ENCODE data around the gene CTIF. TPM values are rescaled to one million over a fixed set of nuclear protein-coding genes. Genes with fewer than 3 reads are reported as not detected.

CTIF gene
- total RNA-seq, 6 experiments from 2014 or later: 77.6 to 100 (median 79.2) TPM

- TF ChIP-seq CTCF (IDR thresholded peaks at IDR 0.05): no peak
- Mint-ChIP-seq H3K27me3 (ENCODE audit: insufficient read depth) (no peaks in the 10 kb centered on the region; the same call in 1 of the 2 replicates), H3K36me3 (ENCODE audit: low read depth) (peaks cover 25% of the 10 kb centered on the region), H3K27ac (no peak overlapping the region), H3K4me3 (no peak overlapping the region), H3K9me3 (no peaks in the 10 kb centered on the region), H3K4me1 (ENCODE audit: low read depth) (peaks cover 36% of the 10 kb centered on the region)
- no peak for DNase-seq
These were observed 58.8 kb downstream of the CTIF start for GRCh38 chr18:48597671-48598070.

- peaks cover 37% of the 10 kb centered on the region for H3K4me1 Mint-ChIP-seq (ENCODE audit: low read depth)
- DNase-seq: no peak
- H3K36me3 Mint-ChIP-seq (ENCODE audit: low read depth): peaks cover 27% of the 10 kb centered on the region
- no peaks in the 10 kb centered on the region for H3K9me3 Mint-ChIP-seq
- H3K4me3 Mint-ChIP-seq: no peak overlapping the region
- H3K27ac Mint-ChIP-seq: no peak overlapping the region
- no peak for TF ChIP-seq CTCF (IDR thresholded peaks at IDR 0.05)
- no peaks in the 10 kb centered on the region; the same call in 1 of the 2 replicates for H3K27me3 Mint-ChIP-seq (ENCODE audit: insufficient read depth)
These were observed 60.6 kb downstream of the CTIF start for GRCh38 chr18:48599391-48599790.

DNA sequence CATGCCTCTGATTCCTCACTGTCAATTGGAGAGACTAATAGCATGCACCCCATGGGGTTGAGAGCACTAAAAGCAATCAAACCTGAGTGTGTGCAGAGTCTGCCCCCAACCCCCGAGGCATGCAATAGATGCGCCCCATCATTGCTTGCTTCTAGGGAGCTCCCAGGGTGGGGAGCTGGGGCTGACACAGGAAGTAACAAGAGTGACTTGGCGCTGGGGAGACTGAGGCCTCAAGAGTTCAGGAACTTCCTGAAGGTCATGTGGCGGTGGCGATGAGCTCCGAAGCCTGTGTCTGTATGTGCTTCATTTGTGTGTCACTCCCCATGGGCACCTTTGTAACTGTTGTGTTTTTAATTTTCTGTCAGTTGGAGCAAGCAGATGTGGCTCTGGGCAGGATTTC, 61.2 kb downstream of the CTIF start:
- no peaks in the 10 kb centered on the region; the same call in 1 of the 2 replicates for H3K27me3 Mint-ChIP-seq (ENCODE audit: insufficient read depth)
- no peak overlapping the region for H3K4me3 Mint-ChIP-seq
- H3K27ac Mint-ChIP-seq: no peak overlapping the region
- peaks cover 31% of the 10 kb centered on the region for H3K36me3 Mint-ChIP-seq (ENCODE audit: low read depth)
- peaks cover 43% of the 10 kb centered on the region for H3K4me1 Mint-ChIP-seq (ENCODE audit: low read depth)
- no peak for DNase-seq
- no peaks in the 10 kb centered on the region for H3K9me3 Mint-ChIP-seq
- no peak for TF ChIP-seq CTCF (IDR thresholded peaks at IDR 0.05)

DNA sequence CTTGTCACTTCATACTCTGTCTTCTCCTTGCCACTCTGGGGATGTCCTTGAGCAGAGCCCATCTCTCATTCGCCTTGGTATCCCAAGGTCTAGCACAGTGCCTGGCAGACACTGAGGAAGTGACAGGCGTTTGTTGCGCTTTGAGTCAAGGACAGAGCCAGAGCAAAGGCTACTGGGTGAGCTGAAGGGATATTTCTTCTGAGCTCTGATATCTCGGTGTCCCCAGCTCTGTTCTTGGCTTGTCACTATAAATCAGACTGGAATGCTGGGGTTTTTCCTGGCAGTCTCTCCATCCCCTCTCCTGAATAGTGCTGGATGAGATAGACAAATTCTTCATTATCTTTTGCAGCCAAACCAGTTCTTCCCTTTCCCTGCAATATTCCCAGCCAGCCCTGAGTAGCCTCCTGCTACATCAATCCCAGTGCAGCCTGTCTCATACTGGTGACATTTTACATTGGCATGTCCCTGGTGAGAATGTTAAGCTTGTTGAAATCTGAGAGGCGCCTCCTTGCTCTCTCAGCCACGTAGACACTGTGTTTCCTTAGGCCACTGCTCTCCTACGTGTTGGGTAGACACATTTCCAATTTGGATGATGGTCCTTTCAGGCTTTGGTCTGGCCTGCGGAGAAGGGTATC, 61.7 kb downstream of the CTIF start:
- H3K4me3 Mint-ChIP-seq: no peak overlapping the region
- no peak for TF ChIP-seq CTCF (IDR thresholded peaks at IDR 0.05)
- peaks cover 48% of the 10 kb centered on the region for H3K4me1 Mint-ChIP-seq (ENCODE audit: low read depth)
- no peaks in the 10 kb centered on the region; the same call in 1 of the 2 replicates for H3K27me3 Mint-ChIP-seq (ENCODE audit: insufficient read depth)
- H3K36me3 Mint-ChIP-seq (ENCODE audit: low read depth): peaks cover 31% of the 10 kb centered on the region
- no peak overlapping the region for H3K27ac Mint-ChIP-seq
- DNase-seq: no peak
- H3K9me3 Mint-ChIP-seq: no peaks in the 10 kb centered on the region

GRCh38 chr18:48601343-48601742, 62.5 kb downstream of the CTIF start:
- no peak overlapping the region; the same call in 1 of the 2 replicates for H3K27ac Mint-ChIP-seq
- peaks cover 24% of the 10 kb centered on the region for H3K36me3 Mint-ChIP-seq (ENCODE audit: low read depth)
- no peaks in the 10 kb centered on the region for H3K9me3 Mint-ChIP-seq
- no peaks in the 10 kb centered on the region; the same call in 1 of the 2 replicates for H3K27me3 Mint-ChIP-seq (ENCODE audit: insufficient read depth)
- no peak overlapping the region for H3K4me3 Mint-ChIP-seq
- TF ChIP-seq CTCF (IDR thresholded peaks at IDR 0.05): no peak
- DNase-seq: no peak
- H3K4me1 Mint-ChIP-seq (ENCODE audit: low read depth): peaks cover 55% of the 10 kb centered on the region
